VCaP (cell line): ENCODE measurements around the gene SPANXN1.
"Not testable (repeated sequence)": the region's sequence is repeated elsewhere in the genome, so short reads cannot be mapped to it uniquely, and the experiment has no call there.

Experiments used
- H3K27ac ChIP-seq: fragments of 450-650 bp; 2 replicates; pipeline ENCODE4 v1.5.1; 2017
- TF ChIP-seq, protein P1 (sequence below): fragments of 450-650 bp; conservative IDR thresholded peaks from 2 replicates; pipeline ENCODE4 v1.5.1; 2017; ENCODE audit warnings: mild to moderate bottlenecking, moderate library complexity

SPANXN1 gene, protein sequence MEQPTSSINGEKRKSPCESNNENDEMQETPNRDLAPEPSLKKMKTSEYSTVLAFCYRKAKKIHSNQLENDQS

DNA sequence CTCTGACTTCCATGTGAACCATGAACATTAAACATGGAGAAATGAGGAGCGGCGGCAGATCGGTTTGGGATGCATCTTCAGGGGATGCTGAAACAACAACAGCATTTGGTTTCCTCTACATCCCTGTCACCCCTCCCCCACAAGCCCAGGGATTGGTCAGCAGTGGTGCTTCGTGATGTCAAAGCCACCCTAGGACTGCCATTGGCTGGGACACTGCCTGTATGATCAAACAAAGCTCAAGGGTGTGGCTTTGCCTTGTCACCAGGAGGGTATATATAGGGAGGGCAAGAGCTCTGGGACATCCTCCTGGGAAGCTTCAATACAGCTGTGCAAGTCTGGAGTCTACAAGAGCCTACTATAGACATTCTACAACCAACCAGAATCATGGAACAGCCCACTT, at the start of gene SPANXN1:
Gene SPANXN1 (plus strand): TSS at position 301 of the 400 bp plus-strand sequence. CDS start 84 bp downstream, at position 385.
- not testable (repeated sequence) for H3K27ac ChIP-seq

DNA sequence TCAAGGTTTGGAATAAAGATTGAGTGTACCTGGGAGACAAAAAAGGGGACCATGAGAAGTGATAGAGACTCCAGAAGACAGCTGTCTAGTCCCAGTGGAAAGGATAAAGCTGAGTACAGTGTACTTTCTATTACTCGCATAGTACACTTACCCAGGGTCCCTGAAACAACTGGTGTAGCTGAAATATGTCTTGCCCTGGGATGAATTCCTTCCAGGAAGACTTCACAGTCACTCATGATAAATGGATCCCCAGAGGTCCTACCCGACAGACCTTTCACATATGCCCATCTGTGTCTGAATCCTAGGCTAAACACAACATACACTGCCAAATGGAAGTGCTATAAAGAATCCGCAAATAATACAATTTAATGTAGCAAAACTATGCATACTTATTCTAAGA, 48.2 kb upstream of the SPANXN1 start:
- TF ChIP-seq, protein P1, sequence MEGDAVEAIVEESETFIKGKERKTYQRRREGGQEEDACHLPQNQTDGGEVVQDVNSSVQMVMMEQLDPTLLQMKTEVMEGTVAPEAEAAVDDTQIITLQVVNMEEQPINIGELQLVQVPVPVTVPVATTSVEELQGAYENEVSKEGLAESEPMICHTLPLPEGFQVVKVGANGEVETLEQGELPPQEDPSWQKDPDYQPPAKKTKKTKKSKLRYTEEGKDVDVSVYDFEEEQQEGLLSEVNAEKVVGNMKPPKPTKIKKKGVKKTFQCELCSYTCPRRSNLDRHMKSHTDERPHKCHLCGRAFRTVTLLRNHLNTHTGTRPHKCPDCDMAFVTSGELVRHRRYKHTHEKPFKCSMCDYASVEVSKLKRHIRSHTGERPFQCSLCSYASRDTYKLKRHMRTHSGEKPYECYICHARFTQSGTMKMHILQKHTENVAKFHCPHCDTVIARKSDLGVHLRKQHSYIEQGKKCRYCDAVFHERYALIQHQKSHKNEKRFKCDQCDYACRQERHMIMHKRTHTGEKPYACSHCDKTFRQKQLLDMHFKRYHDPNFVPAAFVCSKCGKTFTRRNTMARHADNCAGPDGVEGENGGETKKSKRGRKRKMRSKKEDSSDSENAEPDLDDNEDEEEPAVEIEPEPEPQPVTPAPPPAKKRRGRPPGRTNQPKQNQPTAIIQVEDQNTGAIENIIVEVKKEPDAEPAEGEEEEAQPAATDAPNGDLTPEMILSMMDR: no peak
- H3K27ac ChIP-seq: no peak overlapping the region

DNA sequence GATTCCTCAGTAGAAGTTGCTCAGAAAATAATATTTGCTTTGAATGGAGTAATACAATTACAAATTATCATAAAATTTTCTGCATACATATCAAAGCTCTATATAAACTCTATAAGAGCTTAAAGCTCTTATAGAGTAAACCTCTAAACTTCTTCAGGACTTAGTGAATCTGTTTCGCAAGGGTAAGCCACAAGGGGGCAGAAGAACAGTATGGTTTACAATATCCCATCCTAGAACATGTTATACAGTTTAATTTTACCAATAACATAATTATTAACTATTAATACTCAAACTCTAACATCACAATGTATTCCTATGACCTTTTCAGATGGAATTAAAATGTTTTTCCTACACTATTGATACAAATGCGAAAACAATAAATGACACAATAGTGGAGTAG, 33.8 kb upstream of the SPANXN1 start:
- H3K27ac ChIP-seq: no peak overlapping the region
- TF ChIP-seq, protein P1: peak; percentile 60

DNA sequence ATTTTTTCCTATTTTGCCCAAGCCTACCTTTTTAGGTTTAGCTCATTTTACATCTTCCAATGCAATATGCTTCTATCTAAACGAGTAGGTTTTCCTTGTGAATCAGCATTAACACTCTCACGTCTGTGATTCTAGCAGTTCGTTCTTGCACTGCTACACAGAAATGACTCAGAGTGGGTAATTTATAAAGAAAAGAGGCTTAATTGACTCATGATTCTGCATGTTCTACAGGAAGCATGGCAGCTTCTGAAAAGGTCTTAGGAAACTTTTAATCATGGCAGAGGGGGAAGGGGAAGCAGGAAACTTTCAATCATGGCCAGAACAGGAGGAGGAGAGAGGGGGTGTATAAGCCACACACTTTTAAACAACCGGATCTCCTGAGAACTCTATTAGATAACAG, 44.9 kb downstream of the SPANXN1 start:
- H3K27ac ChIP-seq: no peak overlapping the region
- TF ChIP-seq, protein P1: no peak
